Right renal pelvis (tissue), 4 donors: ENCODE measurements around the gene PTCRA. TPM values are rescaled to one million over a fixed set of nuclear protein-coding genes. Genes with fewer than 3 reads are reported as not detected.
"Not testable (repeated sequence)": the region's sequence is repeated elsewhere in the genome, so short reads cannot be mapped to it uniquely, and the experiment has no call there.

Experiments
- DNase-seq, 4 donors: peaks; one replicate each; pipeline ENCODE4 v3.0.0-alpha.2; 2013; ENCODE audit warnings: low read depth in 4 of 4, low spot score in 3 of 4, missing footprints in 1 of 4
- polyA plus RNA-seq, 4 donors: library from polyadenylated mRNA; unstranded; fragments of 120-200 nt; gene quantifications; one replicate each; pipeline ENCODE4 v1.2.1, GENCODE V29; 2013; ENCODE audit not compliant: insufficient read length in 4 of 4

Gene PTCRA
- polyA plus RNA-seq, 4 donors, result 0.15 to 0.36 (median 0.30) TPM; not detected in 1

DNA sequence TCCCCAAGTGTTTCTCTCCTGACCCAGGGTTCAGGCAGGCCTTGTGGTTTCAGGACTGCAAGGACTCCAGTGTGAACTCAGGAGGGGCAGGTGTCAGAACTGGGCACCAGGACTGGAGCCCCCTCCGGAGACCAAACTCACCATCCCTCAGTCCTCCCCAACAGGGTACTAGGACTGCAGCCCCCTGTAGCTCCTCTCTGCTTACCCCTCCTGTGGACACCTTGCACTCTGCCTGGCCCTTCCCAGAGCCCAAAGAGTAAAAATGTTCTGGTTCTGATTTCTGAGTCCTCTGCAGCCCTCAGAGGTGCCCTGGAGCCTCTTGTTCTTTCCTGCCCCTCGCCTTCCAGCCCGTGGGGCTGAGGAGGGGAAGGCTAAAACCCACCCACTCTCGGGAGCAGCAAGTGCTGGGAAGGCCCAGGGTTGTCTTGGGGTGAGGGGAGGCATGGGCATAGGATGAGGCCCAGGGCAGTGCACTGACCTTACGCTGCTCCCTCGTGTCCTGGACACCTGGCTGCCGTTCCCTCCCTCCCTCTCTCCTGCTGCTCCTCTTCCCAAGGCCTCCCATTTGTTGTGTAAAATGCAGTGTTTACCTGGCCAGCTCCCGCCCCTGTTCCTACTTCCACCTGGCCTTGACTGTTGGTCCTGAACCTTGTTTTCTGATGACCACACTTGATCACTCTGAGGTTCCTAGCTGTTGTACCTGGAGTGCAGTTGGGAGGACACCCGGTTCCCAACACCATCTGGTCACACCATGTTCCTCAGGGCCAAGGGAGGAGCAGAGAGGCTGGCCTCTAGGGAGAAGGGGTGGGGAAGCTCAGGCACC, 23.3 kb downstream of the PTCRA start:
- no peak for DNase-seq

DNA sequence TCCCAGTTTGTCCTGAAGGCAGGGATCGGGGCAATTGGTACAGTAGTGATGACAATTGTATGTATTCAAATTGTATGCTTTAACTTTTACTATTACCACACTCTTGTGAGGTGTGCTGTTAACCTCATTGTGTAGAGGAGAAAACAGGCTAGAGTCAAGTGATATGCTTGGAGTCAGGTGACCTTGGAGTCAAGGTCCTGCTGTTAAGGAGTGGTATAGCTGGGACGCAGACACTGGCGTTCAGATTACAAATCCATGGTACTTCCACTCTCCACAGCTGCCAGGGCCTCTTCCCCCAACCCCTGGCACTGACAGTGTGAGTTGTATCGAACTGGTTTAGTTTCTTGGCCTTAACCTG, 23.9 kb downstream of the PTCRA start:
- no peak for DNase-seq

DNA sequence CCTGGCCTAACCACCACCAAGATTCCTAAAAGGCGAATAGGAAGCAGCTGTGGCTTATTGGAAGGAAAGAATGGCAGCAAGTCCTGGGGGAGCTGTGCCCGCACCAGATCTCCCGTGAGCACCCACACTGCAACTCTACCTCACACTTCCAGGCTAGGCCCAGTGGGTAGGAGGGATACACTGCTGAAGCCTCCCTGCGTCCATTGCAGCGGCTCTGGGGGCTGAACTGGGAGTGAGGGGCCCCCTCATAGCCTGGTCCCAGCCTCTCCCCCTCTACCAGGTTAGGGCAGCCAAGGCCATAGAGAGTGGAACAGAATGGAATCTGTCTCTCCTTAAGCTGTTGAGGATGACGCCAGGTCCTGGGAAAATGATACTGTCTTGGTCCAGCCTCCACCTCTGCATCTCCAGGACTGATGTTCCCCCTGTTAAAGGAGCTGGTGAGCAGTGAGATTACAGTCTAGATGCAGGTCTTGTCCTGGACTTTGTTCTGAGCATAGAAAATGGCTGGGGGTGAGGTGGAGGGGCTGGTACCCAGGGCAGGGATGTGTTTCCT, 24.7 kb downstream of the PTCRA start:
- DNase-seq, result no peak

DNA sequence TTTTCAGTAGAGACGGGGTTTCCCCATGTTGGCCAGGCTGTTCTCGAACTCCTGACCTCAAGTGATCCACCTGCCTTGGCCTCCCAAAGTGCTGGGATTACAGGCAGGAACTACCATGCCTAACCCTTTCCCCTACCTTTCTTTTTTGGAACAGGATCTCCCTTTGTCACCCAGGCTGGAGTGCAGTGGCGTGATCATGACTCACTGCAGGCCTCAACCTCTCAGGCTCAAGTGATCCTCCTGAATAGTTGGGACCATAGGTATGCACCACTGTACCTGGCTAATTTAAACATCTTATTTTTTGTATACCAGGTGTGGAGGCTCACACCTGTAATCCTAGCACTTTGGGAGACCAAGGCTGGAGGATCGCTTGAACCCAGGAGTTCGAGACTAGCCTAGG, 25.5 kb downstream of the PTCRA start:
- not testable (repeated sequence) for DNase-seq

DNA sequence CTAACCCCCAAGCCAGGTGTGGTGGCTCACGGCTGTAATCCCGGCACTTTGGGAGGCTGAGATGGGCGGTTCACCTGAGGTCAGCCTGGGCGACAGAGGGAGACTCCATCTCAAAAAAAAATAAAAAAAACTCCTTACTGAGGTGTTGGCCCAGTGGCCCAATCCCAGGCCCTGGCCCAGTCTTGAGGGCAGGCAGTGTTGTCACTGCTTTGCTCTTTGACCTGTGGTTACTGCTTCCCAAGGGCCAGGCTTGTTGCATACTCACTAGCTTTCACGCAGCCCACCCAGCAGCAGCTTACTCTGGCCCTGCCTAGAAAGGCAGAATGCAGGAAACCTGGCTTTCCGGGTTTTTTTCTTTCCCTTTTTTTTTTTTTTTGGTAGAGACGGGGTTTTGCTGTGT, 26.6 kb downstream of the PTCRA start:
- no peak for DNase-seq

DNA sequence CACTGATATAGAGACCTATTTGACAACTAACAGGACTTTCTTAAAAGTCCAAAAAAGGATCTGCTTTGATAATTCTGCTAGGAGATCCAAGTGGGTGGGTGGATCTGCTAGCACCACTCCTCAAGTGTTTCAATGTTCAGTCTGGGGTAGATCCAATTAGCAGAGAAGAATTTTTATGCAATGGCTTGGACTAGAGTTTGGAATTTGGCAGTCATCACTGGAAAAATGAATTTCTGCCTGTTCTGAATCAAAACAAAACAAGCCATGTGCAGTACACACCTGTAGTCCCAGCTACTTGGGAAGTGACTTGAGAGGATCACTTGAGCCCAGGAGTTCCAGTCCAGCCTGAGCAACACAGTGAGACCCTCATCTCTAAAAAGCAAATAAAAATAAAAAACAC, 32.1 kb downstream of the PTCRA start:
- DNase-seq, result no peak

DNA sequence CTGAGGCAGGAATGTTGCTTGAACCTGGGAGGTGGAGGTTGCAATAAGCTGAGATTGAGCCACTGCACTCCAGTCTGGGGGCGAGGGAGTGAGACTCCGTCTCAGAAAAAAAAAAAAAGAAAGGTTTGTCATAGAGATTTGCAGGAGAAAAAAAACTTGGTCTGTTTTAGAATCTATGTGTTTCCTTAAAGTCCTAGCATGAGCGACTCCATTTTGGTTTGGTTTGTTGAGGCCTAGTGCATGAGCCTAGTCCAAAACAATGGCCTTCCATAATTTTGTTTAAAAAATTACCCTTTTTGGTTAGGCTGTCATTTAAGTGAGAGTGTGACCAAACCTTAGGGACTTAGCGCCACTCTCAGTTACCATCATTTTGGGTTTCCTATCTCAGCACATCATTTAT, 36.5 kb downstream of the PTCRA start:
- DNase-seq, result no peak

DNA sequence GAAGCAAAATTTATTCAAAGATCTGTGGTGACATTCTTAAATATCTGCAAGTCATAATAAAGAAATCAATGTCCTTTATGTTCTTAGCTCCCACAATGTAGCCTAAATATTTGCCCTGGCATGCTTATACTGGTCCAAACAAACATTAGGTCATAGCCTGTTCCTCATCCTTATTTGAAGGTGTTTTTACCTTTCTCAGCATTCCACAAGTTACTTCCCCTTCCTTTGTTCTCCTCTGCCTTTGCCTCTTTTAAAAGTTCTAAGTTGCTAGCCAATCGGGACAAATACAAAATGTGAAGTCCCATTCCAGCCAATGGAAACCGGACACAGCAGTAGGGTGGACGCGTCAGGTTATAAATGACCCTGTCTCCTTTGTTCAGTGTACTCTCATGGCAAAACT, 38.6 kb downstream of the PTCRA start:
- DNase-seq, result not testable (repeated sequence)

DNA sequence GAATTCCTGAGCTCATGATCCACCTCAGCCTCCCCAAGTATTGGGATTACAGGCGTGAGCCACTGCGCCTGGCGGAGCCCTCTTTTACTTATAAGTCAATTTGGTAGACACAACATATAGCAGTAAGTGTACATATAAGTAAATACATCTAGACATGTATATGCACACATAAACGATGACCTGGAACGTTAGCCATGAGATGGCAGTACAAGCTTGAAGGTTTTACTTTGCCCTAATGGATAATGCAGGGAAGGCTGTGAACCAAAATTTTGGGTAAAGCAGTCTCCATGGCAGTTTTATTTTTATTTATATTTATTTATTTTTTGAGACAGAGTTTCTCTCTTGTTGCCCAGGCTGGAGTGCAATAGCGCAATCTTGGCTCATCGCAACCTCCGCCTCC, 42.3 kb downstream of the PTCRA start:
- DNase-seq, result no peak

DNA sequence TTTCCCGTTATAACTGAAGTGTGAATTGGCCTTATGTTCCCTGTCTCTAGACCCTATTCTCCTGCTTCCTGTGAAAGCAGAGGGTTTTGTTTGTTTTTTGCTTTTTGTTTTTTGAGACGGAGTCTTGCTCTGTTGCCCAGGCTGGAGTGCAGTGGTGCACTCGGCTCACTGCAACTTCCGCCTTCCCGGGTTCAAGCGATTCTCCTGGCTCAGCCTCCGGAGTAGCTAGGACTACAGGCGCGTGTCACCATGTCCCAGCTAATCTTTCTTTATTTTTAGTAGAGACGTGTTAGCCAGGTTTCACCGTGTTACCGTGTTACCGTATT, 44.0 kb downstream of the PTCRA start:
- no peak for DNase-seq

DNA sequence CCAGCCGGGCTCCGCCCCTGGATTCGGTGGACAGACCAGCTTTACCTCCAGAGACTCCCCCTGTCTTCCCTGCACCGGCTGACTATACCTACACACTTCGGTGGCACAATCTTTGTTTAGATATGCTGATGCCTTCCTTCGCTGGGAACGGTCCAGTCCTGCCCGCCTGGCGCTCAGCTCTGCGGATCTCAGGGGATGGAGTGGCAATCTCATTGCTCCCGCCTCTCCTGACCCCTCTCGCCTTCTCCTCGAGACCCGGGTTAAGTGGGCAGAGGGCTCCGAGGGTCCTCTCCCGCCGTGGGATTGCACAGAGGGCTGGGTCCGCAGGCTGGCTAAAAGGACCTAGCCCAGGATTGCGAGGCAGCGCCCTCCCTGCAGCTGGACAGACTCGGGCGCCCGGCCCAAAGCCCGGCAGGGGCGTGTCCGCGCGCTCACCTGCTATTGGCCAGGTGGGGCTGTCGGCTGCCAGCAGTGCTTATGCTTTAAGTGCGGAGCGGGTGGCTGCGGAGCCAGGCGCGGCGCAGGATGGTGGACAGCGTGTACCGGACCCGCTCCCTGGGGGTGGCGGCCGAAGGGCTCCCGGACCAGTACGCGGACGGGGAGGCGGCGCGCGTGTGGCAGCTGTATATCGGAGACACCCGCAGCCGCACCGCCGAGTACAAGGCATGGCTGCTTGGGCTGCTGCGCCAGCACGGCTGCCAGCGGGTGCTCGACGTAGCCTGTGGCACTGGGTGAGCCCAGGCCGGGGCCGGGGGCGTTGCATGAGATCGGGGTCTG, 44.6 kb downstream of the PTCRA start, which contains the start of gene GNMT:
GNMT (plus strand) TSS at position 512 of the 777 bp plus-strand sequence; CDS start at position 526, 14 bp downstream.
- peak in 1 of 4 donors; percentile 38 for DNase-seq

DNA sequence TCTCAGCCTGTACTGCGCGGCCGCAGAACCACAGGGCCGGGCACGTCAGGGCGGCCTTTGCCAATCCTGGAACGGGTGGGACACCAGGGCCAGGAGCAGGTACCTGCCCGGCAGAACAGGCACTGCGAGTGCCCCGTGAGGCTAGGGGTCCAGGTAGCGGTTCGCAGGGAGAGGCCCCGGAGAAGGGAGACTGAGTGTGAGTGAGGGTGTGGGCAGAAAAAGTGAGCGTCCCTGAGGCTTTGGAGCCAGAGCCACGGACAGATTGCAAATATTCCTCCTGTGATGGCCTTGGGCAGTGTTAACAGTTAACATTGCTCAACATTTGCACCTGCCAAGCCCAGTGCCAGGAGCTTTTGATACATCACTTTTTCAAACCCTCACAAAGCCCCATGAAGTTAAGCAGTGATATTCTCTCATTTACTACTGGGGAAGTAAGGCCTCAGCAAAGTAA, 45.2 kb downstream of the PTCRA start:
- DNase-seq, result no peak

DNA sequence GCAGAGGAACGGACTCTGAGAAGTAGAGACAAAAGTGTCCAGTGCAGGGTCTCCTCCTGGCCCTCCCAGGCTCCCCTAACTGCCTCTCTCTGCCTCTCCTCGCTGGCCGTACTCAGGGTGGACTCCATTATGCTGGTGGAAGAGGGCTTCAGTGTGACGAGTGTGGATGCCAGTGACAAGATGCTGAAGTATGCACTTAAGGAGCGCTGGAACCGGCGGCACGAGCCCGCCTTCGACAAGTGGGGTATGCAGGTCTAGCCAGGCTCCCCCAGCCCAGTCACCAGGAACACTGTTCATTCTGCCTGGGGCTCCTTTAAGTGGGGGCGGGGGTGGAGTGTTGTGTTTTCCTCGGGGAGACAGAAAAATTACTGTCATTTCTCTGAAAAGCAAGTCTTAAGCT, 46.2 kb downstream of the PTCRA start:
- no peak for DNase-seq

DNA sequence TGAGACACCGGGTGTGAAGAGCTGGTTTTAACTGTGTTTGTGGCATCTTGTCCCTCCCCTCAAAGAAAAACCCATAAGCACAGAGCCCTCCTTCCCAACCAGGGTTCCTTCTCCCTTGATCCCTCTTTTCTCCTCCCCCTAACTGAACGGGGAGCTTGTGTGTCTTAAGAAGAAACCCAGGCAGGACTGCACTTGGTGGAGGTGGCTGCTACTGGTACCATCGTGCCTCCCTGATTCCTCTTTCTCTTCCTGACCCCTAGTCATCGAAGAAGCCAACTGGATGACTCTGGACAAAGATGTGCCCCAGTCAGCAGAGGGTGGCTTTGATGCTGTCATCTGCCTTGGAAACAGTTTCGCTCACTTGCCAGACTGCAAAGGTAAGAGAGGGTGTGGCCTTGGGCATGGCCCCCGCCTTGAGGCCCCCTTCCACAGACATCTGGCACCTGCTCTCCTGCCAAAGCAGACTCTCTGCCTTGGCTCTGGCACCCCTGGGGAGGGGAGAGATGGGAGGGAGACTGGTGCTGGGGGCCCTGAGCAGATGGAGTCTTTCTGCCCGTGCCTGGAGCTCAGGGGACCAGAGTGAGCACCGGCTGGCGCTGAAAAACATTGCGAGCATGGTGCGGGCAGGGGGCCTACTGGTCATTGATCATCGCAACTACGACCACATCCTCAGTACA, 46.8 kb downstream of the PTCRA start:
- no peak for DNase-seq

DNA sequence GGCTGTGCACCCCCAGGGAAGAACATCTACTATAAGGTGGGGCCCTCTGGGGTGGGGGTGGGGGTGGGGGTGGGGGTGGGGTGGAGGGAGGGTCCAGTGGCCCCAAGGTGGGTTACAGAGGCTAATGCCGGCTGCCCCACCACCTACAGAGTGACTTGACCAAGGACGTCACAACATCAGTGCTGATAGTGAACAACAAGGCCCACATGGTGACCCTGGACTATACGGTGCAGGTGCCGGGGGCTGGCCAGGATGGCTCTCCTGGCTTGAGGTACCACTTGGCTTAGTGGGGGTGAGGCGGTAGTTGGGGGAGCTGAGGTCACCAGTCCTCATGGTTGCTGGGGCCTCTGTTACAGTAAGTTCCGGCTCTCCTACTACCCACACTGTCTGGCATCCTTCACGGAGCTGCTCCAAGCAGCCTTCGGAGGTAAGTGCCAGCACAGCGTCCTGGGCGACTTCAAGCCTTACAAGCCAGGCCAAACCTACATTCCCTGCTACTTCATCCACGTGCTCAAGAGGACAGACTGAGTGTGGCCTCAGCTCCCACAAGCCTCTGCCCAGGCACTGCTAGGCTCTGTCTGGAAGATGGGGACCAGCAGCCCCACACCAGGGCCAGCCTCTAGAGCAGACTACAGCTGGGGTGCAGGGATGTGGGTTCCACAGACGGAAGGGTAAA, 47.5 kb downstream of the PTCRA start:
- DNase-seq, result no peak

DNA sequence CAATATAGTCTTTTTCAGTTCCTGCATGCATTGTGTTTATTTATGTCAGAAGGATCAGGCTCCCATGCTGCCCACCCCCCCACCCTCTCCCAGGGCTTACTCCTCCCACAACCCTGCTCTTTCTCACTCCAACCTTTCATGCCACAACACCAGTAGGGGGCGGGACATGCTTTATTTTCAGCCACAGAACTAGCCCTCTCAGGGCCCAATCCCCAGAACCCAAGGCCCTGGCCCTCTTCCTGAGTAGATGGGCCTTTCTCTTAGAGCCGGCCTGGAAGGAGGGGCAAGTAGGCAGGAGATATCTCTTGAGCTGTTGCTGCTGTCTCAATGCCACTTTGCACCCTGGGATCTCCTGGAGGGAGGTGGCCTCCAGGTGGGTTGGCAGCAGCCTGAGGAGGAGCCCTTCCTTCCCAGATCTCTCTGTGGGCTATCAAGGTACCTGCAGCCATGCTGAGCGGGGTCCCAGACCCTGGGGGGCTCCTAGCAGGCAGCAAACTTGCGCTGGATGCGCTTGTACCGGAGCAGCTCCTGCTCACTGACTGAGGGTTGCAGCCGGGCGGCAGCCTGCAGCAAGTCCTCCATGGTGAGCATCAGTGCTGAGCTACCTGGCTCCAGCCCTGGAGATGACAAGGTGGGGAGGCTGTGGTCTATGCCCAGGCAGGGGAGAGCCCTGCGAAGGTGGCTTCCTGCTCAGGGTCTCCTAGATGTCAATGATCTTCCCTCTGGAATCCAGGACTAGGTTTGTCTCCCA, 48.2 kb downstream of the PTCRA start:
- DNase-seq, result no peak

DNA sequence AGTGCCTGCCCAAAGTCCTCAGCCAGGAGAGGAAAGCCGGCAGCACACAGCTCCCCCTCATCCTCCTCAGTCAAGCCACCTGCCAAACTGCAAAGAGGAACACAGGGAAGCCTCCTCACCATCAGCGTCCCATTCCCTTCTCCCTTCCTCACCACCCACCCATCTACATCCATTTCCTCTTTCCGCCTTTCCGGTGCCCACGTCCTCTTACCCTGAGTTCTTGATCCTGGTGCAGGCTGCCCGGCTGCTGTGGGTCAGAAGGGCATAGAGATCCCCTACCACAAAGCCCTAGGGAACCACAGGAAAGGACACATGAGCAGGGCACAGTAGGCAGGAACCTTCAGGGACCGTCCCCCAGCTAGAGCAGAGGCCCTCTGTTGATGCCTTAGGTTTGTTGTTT, 50.7 kb downstream of the PTCRA start:
- DNase-seq, result no peak

DNA sequence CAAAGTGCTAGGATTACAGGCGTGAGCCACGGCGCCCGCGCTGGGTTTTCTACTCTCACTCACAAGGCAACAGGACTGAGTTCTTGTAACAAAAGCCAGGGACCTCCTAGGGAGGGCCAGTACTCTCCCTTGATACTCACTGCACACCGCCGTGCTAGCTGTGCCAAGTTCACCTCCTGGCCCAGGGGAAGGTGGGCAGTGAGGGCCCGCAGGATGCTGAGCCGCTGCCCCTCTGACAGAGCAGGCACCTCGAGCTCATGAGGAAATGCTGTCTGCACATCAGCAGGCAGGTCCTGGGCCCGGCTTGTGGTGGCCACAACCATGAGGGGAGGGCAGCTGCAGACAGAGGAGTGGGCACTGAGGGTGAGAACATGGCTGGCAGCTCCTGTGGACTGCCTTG, 51.4 kb downstream of the PTCRA start:
- no peak for DNase-seq

DNA sequence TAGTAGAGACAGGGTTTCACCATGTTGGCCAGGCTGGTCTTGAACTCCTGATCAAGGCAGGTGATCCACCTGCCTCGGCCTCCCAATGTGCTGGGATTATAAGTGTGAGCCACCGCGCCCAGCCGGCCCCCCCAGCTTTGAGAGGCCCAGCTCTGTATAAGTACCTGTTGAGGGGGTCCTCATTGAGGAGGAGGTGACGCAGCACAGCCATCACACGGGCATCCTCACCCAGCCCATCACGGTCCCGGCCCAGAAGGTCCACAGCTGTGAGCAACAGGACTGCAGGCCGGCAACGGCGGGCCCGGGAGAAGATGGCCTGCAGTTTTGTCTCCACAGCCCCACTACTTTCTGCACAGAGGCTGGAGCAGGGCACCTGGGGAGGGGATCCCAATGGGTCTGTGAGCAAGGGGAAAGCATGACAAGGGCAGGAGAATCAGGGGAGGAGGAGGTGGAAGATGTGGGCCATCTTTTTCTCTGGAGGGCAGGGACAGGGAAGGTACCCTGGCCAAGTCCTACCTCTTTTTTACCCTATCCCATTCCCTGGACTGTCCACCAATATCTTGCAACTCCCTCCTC, 52.4 kb downstream of the PTCRA start:
- DNase-seq, result no peak

DNA sequence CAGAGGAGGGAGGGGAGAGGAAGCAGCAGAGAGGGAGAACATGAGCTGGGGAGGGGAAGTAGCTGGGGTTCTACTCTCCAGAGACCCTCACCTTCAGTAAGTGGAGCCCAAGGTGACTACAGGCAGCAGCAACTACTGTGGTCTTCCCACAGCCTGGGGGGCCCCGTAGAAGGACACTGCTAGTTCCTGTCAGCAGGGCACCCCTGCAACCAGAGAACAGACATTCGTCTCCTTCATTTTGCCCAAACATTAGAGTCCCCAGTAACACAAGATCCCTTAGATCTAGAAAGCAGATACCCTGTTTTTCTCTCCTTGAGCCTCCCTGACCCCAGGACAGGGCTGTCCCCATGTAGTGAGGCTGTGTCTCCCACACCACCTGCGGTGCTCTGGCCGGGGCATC, 52.9 kb downstream of the PTCRA start:
- DNase-seq, result no peak
